GM19035 (cell line): ENCODE measurements around the gene ALS2.
"Not testable (repeated sequence)": the region's sequence is repeated elsewhere in the genome, so short reads cannot be mapped to it uniquely, and the experiment has no call there.

ENCODE experiments used
- ATAC-seq: cut with Tn5 transposase; IDR thresholded peaks from one replicate; pipeline ENCODE4 v1.9.1; 2021; ENCODE audit not compliant: unreplicated experiment

Gene ALS2

DNA sequence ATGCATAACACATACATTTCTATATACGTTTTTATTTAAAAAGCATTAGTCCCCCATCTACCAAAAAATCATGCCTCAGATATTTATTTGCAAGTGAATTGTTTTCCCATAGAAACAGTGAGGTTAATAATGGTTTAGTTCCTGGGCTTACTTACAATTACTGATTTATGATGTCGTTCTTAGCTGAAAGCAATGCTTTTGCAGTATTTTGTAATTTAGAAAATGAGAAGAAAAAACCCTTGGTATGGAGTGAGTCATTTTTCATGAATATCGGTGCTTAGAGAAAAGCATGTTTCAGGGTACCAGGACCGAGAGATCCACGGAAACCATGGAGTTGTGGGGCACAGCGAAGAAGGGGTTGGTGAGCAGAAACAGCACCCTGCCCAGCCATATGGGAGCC, 13.6 kb upstream of the ALS2 start:
- ATAC-seq, result no peak

DNA sequence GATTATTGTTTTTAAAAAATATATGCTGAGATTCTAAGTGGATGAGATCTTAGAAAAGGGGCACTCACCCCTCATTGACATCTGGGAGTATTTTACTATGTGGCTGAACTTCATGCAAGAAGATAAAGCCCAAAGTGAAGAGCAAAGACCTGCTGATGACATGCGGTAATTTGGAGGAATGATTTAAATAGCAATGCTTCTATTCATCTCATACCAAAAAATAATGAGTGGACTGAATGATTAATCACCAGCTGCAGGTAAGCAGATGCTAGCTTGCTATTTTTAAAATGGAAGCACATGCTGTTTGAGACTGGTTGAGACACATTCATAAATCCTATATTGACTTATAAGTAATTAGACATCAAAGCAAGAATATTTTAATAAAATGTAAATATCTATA, 12.9 kb upstream of the ALS2 start:
- ATAC-seq, result no peak

DNA sequence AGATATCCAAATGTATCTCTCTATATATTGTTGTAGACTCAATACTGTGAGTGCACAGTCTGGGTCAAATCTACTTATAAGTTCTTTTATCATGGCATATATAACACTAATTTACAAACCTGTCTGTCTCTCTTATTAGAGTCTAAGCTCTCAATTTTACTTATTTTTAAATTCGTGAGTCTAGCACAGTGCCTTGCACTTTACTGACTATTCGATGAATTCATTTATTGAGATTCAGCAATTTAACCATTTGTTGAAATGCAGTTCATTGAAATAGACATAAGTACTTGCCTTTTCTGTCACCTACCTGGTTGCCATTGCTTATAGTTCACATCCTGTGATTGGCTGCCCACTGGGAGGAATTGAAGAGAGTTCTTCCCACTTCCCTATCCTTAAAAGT, 10.3 kb upstream of the ALS2 start:
- ATAC-seq, result no peak

DNA sequence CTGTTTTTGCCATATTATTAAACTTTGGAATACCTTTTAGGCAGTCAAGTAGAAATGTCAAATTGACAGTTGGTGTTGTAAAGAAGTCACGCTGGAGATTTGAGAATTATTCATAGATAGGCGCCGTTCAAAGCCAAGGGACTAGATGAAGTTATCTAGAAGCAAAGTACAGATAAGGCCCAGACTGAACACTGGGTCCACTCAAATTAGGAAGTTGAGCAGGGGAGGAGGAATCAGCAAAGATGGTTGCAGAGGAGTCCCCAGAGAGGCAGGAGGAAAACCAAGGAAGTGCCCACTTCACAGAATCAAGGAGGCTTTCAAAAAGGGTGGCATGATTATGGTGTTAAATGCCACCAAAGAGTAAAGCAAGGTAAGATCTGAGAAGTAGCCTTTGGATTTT, 9.6 kb upstream of the ALS2 start:
- no peak for ATAC-seq

DNA sequence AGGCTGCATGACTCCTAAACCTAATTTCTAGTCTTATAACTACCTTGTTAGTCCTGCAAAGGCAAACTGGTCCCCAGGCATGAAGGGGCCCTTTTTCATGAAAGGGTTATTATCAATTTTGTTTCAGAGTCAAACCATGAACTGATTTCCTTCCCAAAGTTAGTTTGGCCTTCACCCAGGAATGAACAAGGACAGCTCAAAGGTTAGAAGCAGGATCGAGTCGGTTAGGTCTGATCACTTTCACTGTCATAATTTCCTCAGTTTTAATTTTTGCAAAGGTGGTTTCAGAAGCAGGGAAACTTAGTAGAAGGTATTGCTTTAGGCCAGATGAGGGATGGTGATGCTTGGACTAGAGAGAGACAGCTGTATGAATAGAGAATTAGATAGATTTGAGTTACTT, 8.7 kb upstream of the ALS2 start:
- no peak for ATAC-seq

DNA sequence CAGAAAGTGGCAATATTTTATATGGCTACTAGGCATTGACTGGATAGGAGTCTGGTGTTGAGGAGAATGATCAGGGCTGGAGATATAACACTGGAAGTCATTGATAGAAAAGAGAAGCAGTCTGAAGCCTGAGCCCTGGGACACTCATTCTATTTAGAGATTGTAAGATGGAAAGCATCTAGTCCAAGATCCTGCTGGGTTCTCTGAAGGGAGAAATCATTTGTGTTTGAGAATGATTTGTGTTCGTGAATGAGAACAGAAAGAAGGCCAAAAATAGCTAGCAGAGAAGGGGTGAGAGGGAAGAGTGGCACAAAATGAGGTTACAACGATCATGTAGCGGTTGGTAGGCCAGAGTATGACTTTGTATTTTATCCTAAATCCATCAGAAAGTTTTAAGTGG, 7.6 kb upstream of the ALS2 start:
- no peak for ATAC-seq

DNA sequence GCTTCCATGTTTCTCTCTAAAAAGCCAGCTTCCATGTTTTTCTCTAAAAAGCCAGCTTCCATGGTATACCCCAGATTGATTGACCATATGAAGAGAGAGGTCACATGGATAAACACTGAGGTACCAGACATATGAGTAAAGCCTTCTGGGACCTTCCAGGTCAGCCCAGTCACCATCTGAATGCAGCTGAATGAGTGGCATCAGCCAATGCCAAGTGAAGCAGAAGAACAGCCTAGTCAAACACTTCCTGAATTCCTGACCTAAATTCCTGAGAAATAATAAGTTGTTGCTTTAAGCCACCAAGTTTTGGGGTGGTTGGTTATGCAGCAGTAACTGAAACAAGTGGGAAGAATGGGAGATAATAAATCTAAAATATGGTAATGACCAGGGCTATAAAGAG, 5.7 kb upstream of the ALS2 start:
- ATAC-seq, result no peak

DNA sequence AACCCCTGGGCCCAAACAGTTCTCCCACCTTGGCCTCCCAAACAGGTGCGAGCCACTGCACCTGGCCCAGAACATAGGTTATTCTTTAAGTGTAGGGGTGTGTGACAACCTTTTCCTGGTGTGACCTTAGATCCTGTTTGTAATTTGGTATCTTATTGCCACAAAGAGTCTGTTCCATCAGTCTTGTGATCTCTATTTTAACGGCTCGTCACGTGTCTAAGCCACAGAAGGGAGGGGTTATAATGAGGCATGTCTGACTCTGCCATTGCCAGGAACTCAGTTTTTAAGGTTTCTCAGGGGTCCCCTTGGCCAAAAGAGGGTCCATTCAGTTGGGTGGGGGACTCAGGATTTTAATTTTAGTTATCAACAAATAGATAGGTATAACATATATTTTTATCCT, 4.4 kb upstream of the ALS2 start:
- no peak for ATAC-seq

DNA sequence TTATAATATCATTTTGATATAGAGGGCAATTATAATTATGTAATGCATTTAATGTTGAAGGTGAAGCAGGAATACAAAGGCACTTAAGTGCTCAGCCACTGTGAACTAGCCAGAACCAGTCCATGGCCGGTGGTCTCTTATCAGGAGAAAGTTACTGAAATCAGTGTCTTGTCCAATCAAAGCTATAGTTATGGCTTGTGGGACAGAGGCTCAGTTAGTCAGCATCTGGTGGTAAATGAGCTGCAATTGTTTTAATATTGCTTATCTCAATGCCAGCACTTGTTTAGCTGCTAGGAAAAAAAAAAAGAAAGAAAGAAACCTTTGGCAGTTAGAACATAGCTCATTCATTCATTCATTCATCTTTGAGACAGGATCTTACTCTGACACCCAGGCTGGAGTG, 3.8 kb upstream of the ALS2 start:
- ATAC-seq, result no peak

DNA sequence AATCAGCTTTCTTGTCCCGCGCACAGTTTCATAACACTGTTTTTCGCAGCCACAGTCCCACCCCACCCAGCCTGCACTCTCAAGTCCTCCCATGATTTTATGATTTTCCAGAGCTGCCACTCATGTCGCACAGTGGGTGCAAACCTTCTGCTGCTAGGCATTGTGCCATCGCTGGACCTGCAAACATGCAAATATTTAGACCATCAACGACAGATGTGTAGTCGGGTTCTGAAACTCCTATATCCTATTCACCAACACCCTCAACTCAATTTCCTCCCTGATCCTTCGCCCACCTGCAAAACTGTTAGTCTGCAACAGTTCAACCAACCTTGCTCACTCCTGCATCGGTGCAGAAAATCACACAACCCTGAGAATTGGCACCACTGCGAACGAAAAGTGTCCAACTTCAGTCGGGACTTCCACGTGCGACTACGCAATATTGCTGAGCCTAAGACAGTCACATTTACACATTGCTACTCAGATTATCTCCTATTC, 871 bp upstream of the ALS2 start:
- no peak for ATAC-seq

DNA sequence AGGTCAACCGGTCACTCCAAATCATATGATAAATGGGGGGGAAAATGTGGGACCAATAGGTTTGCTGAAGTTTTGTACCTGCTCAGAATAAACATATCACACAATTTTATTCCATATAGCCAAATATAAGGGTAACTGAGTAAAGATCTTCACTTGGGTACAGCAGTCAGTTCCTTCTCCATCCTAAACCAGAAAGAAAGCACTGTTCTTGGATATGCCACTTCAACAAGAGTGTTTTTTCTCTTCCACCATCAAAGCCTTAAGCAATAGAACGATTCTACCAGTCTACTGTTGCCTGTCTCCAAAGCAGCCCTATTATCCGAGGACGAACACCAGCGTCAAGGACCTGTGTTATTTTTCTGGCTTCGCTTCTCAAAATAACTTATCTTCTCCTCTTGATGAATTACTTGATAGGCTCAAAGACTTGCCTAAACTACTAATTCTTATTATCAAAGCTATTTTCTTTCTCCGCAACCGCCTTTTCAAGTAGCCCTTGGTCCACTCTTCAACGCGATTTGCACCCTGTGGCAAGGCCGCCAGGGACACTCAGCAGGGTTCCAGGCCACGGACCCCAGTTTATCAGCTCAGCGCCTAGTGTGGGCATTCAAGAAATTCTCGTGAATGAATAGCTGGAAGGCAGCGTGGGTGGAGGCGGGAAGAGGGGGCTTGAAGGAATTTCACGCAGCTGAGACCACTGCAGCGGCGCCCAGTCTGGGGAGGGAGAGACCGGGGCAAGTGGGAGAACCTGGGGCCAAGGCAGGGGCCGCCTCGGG, 646 bp downstream of the ALS2 start:
- peak; percentile 9 for ATAC-seq

DNA sequence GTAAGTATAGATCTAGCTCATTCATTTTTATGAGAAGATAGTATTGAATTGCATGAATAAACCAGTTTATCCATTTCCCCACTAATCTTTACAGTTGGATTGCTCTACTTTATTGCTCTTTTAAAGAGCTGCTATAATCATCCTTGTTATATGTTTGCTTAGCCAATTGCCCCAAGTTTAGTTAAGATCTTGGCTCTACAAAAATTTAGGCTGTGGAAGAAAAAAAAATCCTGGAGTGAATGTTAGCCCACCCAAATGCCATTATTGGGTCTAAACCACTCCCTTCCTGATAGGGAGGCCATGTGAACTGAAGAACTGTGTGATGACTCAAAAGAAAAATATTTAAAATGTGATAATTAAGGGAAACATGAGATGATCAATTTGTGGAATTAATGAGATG, 2.9 kb downstream of the ALS2 start:
- ATAC-seq, result no peak

DNA sequence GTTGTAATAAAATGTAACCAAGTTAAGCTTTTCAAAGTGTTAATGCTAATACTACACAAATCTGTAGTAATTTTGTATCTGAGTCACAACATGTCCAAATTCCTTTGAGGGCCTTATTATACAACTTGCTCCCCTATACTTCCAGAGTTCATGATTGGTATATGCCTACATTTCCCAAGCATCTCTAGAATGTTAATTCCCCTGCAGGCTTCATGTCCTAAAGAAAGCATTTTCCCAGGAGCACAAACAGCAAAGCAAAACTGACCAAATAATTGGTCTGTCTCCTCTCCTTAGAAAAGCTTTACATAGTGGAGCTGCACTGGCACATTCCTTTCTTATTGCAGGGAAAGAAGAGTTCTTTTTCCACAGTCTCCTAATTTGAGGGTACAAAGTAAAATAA, 3.7 kb downstream of the ALS2 start:
- no peak for ATAC-seq

DNA sequence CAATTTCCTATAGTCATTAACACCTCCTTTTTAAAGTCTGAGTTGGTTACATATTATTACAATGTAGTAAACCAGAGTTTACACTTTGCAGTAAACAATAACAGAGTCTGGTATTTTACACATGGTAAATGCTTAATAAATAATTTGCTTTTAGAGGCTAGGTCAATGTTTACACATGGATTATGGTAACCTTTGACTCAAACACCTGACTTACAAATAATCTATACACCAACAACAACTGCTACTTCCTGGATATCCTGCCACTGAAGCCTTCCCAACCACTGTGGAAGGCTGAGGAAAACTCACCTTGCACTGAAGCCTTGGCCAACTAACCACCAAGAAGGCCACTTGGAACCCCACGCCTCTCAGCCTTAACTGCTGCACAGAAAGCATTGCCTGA, 5.4 kb downstream of the ALS2 start:
- ATAC-seq, result no peak

DNA sequence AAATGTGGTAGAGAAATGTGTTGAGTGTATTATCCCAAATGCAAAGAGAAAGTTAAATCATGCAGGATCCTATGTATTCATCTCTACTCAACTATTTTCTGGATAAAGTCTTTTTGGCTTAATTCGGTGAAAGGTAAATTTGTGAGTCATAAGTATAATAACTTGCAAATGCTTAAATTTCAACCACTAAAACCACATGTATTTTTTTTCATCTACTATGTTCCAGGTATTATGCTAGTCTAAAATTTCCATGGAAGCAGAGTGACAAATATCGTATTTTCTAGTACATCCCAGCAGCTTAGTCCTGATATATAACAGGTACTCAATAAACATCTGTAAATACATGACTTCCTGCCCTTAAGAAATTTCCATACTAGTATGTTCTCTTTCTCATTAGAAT, 6.2 kb downstream of the ALS2 start:
- no peak for ATAC-seq

DNA sequence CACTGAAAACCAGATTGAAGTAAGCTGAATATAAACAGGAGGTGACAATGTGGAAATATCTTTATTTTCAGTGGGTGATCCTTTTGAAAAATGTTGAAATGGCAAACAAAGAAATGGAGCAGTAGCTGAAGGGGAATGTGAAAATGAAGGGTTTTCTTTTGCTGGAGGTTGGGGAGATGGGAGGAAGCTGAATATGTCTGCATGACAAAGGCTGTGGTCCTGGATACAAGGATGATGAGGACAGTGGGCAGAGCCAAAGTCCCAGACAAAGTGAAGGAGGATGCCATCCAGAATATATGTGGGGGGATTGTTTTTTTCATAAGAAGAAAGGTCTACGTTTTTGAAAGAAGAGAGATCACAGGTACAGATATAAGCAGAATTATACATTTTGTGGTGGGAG, 6.7 kb downstream of the ALS2 start:
- ATAC-seq, result no peak

DNA sequence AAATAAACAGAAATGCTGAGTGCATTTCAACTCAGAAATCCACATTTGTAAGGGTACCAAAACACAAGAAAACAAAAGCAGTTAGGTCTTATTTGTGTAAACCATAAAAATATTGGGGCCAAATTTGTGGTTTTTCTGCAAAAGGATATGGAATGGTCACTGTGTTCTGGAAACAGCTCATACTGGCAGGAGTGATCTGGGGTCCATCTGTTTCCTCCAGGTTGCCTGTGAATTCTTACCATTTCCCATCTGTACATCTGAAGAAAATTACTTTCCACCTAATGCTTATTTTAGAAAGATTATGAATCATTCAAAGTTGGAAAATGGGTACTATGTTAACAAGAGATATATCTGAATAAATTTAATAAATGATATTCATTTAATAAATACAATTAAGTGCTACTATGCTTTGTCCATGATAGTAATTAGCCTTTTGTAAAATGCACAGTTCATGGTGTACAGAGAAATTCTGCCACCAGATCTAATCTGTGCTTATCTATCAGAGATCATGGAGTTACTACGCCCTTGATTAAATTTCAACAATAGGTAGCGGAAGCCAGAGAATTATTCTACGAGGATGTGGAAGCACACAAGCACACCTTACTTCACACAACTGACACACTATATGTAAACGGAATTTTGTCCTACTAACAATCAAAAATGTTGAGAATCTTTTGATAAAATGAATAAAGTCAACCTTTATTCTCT, 10.9 kb downstream of the ALS2 start:
- ATAC-seq, result no peak

DNA sequence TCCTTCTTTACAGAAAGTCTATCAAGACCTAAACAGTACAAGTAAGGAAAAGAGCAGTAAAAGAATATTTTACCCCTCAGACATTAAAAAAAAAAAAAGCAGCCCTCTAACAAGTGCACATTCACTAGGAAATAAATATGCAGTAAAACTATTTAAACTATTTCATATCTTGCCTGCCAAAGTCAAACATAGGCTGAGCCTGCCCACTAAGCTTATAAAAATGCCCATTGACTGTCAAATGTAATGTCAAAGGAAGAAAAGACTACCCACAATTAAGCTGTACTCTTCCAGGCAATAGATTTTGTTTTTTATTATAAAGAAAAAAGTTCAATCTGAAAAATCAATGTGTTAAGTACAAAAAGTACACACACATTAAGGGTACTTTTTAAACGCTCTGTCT, 11.8 kb downstream of the ALS2 start:
- no peak for ATAC-seq

DNA sequence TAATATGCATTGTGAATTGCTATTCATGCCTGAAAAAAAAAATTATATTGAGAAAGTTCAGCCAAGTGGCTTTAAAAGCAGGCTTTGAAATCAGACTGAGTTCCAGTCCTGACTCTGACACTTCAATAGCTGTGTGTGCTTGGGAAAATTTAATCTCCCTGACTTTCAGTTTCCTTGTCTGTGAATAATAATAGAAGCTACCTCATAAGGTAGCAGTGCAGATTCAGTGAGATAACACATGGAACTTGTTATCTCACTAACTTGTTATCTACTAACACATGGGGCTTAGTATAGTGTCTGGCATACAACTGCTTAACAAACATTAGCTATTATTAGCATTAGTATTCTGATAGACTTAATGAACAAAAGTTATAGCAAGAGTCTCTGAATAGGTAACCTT, 14.9 kb downstream of the ALS2 start:
- no peak for ATAC-seq

DNA sequence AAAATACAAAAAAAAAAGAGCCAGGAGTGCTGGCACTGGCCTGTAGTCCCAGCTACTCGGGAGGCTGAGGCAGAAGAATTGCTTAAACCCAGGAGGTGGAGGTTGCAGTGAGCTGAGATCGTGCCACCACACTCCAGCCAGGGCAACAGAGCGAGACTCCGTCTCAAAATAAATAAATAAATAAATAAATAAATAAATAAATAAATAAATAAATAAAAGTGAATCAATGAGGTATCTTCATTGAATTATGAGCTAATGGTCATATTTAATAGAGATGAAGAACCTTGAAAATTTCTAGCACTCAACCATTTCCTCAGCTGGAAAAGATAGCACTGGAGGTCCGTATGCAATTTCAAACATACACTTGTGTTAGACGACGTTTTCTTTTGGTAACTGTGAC, 16.3 kb downstream of the ALS2 start:
- ATAC-seq, result not testable (repeated sequence)

DNA sequence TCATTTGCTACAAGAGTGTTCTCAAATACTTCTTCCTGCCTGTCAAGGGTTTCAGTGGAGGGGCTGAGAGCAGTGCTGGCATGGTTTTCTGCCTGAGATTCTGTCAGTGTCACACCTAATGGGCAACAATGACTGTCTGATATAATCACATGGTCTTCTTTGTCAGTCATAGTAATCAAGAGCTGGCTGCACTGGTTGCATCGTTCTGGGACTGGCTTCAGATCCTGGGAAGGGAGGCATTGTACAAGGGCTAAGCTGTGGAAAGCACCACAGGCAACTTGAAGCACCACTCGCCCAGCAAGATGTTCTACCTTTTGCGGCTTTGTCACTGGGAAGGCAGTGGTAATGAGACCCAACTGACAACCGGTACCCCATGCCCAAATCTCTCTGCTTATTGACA, 19.6 kb downstream of the ALS2 start:
- no peak for ATAC-seq

DNA sequence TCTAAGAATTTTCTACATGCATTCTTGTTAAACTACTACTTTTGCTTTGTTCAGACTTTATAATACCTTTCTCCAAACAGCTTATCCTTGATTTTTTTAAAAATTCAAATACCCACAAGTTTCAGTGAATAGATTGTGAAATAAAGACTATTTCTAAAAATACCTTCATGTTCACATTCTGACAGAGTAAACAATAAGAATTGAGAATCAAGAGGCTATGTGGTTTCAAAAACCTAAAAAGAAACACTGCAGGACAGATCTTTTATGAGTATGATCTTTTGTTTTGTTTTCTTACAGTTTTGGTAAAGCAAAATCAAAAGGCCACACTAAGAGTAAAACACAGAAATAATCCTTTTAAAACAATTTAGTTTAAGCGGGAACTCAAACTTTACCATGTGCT, 21.2 kb downstream of the ALS2 start:
- ATAC-seq, result peak; percentile 57

DNA sequence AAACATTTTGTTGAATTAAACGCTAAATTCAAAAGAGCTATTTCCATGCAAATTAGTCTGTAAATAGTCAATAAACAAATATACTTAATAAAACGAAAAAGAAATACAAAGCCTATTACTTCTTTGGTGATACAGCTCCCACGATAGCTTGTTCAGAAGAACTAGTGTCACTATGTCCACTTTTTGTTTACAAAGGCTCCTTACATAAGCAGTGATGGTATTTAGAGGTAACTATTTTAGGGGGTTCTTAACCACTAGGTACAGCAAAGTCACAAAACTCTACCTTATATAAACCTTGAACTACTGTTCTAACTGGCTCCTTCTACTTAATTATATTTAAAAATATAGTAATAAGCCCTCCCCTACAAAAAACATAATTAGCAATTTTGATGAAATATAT, 21.9 kb downstream of the ALS2 start:
- no peak for ATAC-seq
